ENCODE measurements around the gene STAT6.

The STAT6 gene

DNA sequence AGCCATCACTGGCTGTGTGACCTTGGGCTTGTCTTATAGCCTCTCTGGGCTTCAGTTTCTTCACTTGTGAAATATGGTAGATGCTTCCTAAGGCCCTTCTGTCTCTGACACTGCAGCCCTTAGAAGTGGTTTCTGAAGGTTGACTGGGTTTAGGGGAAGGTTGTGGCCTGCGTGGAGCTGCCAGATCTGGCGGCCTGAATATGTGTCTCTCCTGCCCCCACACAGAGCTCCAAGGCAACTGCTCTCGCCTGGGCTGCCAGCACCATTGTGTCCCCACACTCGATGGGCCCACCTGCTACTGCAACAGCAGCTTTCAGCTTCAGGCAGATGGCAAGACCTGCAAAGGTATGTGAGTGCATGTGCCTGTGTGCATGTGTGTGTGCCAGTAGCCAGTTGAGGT lies 32.3 kb upstream of the STAT6 start:
- no peak for DNase-seq

DNA sequence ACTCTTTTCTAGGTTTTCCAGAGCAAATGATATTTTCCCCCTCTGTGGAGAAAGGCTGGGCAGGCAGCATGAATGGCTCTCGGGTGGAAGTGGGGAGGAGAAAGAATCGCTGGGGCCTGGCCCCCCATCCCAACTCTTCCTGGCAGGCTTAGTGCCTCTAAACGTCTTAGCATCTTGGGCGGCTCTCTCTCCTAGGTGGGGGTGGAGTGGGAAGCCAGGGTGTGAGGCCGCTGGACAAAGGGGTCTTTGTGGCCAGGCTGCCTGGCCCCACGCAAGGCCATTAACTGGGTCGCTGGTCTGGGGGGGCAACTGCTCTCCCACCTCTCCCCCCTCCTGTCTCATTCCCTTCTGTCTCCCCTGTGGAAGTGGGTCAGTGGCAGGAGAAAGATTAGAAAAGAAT lies 31.6 kb upstream of the STAT6 start:
- DNase-seq, result no peak

DNA sequence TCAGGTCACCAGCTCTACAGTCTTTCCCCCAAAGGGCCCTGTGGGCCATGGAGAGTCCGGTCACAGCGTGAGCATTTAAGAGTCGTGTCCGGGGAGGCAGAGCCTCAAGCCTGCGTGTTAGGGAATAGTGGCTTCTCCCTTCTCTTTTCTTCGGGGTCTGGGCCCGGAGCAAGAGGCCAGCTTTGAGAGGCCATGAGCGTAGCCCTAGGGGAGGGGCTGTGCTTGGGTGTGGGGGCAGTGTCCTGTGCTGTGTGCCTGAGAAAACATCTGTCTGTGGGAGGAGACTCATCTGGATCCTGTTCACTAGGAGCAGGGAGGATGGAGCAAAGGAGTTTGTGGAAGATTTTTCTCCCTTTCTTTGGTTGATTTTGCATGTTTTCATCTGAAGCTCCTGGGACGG lies 31.0 kb upstream of the STAT6 start:
- no peak for DNase-seq

DNA sequence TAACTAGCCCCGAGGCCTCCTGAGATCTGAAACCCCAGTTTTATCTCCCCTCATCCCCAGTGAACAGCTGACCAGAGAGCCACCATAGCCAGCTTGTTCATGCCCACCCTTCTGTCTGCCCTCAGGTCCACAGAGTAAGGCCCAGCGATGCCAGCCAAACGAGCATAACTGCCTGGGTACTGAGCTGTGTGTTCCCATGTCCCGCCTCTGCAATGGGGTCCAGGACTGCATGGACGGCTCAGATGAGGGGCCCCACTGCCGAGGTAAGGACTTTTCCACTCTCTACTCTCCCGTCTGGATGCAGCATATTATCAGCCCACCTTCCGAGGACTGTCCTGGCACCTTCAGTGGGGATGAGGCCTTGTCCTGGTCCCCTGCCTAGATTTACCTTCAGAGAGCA lies 30.1 kb upstream of the STAT6 start:
- DNase-seq, result no peak

DNA sequence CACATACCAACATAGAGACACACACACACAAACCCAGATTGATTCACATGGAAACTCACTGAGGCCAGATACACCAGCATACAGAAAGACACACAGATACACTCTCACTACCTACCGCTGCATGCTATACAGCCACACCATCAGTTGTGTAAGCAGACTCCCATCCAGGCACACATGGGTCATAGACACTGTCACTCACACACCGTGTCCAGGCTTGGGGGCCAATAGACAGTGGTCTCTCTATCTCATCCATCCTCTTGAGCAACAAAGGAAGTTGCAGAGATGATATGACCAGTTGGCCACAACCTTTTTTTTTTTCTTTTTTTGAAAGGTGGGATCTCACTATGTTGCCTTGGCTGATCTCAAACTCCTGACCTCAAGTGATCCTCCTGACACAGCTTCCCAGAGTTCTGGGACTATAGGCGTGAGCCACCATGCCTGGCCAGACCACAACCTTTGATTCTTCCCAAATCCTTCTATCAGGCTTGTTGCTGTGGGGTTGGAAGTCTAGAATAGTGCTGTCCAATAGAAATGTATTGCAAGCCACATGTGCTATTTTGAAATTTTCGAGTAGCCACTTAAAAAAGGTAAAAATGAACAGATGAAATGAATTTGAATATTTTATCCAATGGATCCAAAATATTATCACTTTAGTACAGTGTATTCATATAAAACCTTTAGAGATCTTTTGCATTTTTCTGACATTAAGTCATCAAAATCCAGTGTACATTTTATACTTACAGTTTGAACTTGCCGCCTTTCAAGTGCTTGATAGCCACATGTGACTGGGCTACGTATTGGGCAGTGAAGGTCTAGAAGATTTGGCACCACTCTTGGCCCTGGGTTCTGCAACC lies 28.9 kb upstream of the STAT6 start:
- no peak for DNase-seq

DNA sequence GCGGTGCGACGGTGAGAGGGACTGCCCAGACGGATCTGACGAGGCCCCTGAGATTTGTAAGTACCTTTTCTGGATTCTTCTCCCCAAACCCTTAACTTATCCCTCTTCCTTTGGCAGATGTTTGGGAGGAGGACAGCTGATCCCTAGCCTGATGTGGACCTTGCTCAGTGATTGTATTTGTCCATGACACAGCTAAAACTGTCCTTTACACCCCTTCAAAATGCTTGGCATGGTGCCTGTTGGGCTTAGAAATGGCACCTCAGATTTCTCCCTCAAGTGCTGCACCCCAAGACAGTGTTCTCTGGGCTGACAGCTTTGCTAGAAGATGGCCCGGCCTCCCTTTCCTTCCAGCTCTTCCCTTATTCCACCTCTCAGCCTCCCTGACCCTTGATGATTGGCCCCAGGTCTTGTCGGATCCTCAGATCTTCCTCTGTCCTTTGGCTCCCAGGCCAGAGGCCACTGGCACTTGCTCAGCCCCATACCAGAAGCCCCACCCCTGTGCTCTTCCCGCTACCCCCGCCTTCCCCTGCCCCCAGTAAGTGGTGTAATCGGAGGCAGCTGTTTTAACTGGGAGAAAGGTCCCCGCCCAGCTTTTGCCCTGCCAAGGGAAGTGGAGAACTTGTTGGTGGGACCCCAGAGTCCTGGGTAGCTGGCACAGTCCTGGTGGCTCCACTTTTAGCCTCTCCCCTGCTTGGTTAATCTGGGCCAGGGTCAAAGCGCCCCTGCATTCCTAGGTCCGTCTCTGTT lies 27.5 kb upstream of the STAT6 start:
- DNase-seq, result no peak

DNA sequence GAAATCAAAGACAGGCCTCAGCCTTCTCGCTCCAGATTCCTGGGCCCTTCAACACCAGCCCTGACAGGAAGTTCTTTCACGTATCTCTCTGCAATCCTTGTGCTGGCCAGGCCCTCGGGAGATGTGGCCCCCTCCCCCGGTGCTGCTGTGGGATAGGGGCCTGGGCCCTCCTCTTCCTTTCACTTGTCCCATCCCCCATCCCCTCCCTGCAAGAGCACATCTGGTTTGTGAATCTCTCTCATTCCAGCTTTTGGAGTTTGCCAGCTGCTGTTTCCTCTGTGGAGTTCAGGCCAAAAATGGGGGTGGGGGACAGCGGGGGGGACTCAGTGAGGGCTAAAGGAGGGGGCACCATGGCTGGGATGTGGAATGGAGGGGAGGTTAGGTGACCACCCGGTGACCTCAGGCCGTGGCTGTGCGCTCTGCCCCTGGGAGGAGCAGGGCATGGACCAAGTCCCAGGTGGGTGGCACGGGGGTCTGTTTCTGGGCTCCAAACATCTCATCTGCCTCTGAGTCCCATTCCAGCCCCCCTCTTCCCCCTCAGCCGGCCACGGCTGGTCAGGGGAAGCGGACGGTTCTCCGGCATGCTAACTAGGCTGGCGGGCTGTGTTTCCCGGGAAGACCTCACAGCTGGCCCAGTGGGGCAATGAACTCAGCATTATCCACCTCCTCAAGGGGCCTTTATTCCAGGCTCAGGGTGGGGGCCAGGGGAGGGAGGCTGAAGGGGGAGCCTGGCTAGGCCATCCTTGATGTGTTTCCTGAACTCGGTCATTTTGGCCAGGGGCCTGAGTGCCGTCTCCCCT lies 24.6 kb upstream of the STAT6 start:
- DNase-seq, result no peak

DNA sequence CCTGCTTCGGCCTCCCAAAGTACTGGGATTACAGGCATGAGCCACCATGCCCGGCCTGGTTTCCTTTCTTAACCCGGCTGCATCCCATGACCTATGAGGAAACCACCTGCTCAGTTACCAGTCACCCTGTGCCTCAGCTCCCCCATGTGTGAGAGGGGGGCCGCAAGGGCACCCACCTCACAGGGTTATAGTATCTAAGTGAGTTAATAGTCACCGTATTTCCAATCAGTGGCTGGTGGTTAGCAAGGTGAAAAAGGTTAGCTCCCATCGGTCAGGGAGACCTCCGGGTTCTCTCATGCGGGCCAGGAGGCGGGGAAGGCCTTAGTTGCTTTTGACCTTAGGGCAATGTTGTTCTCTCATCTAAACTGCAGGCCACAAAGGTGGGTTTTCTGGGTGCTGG lies 23.8 kb upstream of the STAT6 start:
- no peak for DNase-seq

DNA sequence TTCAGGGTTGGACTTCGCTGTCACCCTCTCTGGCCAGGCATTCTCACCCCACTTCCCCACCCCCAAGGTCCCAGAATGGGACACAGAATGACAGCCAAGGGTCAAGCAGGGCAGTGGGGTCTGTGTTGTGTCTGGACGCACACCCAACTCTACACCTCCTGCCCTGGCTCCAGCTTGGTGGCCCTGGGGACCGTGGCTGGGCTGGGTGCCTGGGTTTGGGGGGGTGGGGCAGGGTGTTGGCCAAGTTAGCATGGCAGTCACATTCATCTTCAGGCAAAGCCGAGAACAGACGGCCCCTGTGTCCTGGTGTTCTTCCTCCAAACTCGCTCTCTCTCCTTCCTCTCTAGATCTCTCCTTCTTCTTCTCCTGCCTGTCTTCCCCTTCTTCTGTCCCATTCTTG lies 22.8 kb upstream of the STAT6 start:
- no peak for DNase-seq

DNA sequence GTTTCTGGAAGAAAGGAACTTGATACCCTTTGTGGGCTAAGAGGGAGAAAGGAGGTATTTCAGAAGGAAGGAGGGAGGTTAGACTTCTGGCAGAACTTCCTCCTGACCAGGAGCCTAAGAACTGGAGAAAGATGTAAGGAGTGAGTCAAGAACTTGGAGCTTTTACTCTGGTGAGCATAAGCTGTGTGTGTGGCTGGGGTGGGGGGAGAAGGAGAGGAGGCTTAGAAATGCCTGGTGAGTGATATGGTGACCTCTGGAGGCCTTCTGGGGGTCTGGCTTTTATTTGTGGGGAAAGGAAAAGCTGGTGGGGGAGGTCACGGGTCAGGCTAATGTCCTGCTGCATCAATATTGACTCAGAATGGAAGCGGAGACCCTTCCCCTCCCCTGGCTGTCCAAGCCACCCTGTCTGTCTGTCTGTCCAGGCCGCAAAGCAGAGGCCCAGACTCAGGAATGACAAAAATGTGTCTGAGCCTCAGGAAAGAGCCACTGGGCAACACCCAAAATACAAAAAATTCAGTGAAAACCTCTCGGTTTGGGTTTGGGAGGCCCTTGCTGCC lies 21.9 kb upstream of the STAT6 start:
- DNase-seq, result no peak

DNA sequence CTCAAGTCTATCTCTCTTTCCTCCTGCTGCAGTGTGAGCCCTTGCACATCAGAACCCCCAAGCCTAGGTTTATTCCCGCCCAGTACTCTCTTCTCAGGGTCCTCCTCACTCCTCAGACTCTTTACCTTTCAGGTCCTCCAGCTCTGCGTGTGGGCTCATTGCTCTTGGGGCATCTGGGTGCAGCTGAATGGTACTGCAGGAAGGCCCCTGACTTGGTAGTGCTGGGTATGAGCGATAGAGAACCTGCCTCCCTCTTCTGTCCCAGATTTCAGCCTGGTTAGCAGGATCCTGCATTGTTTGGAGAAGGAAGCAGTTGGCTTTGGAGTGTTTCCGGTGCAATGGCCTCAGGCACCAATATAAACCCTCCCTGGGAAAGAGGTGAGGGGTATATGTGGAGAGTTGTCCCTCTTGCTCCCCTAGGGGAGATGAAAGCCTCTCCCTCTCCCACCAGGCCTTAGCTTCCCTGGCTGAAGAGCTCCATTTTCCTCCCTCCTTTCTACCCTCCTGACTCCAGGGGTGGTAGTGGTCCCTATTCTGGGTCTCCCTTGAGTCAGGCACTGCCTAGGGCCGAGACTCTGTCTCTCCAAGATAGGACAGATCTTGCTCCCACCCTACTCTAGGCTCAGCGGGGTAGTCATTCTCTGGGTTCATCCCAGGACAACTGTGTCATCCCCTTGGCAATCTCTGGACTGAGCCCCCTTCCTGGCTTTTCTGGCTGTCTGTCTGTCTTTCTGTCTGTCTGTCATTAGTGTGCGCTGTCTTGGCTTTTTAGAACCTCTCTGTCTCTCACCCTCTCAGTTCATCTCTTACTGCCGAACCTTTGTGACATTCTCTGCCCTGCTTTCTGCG lies 21.0 kb upstream of the STAT6 start:
- no peak for DNase-seq

DNA sequence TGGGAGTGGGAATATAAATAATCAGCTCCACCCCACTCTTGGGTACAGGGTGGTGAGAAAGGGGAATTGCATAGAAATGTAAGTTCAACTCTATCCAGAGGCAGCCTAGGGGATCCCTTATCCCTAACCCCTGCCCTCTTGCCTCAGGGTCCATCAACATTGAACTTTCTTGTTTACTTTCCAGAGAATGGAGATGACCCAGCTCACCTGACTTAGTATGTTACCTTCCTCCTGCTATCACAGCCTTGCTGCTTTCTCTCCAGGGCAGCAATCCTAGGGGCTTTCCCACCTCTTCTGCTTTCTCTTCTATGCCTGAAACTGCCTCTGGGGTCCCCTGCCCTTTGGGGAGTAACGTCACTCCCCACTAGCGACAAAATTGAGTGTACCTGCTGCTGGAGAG lies 19.8 kb upstream of the STAT6 start:
- no peak for DNase-seq

DNA sequence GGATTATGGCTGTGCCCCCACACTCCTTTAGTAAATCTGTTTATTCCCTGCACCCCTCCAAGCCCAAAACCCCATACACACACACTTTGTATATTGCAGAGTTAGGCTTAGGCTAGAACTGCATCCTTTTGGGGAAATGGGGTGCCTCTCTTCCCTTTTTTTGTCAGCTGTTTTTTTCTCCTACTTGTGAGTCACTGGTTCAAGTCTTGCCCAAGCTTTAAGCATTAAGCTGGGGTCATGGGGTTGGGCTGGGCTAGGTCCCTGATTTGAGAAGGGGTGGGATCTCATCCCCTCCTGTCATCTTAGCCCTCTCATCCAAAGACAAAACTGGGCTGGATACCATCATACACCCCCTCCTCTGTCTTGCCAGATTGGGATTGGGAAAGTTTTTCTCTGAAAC lies 18.7 kb upstream of the STAT6 start:
- no peak for DNase-seq

DNA sequence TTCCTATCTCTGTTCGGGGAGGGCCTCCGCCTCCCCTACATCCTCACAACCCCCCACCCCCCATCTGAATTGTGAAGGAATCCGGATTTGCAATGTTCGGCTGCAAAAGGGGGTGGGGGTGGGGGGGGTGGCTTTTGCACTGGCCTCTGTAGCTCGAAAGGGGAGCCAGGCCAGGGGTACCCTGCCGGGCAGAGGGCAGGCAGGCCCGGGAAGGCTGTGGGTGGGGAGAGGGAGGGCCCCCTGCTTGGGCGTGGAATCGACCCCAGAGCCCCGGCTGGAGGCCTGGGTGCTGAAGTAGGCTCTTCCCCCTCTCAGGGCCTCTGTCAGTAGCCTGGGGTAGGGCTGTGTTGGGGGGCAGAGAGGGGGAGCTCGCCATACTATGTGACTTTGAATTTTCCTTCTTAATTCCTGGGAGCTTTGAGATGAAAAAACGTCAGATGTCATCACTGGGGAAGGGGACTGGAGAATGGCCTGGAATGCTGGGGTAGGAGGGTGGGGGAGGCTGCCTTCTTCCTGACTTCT lies 18.2 kb upstream of the STAT6 start:
- no peak for DNase-seq

DNA sequence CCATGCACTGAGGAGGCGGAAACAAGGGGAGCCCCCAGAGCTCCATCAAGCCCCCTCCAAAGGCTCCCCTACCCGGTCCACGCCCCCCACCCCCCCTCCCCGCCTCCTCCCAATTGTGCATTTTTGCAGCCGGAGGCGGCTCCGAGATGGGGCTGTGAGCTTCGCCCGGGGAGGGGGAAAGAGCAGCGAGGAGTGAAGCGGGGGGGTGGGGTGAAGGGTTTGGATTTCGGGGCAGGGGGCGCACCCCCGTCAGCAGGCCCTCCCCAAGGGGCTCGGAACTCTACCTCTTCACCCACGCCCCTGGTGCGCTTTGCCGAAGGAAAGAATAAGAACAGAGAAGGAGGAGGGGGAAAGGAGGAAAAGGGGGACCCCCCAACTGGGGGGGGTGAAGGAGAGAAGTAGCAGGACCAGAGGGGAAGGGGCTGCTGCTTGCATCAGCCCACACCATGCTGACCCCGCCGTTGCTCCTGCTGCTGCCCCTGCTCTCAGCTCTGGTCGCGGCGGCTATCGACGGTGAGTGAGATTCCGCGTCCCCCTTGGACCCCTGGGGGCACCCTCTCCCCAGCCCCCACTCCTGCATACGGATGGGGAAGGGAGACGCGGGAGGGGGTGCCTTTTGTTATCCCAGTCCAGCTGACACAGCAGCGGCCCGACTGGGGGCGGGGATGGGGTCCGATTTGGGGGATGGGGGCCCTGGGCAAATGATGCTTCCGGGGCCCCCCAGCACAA lies 17.5 kb upstream of the STAT6 start:
- DNase-seq, result no peak

DNA sequence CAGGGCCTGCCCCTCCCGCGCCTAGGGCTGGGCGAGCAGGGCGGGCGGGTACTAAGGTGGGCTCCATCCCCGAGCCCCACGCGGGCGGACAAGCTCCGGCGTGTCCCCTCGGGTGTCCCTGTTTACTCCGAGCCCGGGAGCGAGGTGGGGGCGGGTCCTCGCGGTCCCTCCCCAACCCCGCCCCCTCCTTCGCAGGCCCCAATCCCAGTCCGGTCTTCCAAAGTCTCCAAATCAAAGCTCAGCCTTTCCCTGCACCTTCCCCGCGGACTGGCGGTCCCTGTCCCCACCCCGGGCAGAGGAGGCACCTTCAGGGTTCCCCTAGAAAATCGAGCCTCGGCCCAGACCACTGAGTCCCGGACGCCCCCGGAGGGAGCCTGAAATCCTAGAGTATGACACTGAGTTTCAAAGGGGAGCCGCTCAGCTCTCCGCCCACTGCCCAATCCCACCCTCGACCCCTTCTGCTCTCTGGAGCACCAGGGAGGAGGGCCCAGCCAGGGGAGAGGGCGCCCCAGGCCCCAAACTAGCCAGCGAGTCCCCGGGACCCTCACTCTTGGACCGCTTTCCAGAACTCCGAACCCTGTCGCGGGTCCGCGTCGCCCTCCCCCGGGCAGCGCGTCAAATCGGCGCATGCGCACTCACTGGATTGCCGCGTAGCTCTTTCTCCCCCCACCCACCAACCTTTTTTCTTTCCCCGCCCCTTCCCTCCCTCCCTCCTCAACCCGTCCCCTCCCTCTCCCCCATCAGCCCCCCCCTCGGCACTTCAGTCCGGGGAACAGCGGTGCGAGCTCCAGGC lies 16.8 kb upstream of the STAT6 start, which contains the start of gene LRP1:
LRP1 (plus strand) TSS at position 758 of the 793 bp plus-strand sequence. CDS start 482 bp downstream, outside the sequence.
- DNase-seq, result peak; percentile 59

DNA sequence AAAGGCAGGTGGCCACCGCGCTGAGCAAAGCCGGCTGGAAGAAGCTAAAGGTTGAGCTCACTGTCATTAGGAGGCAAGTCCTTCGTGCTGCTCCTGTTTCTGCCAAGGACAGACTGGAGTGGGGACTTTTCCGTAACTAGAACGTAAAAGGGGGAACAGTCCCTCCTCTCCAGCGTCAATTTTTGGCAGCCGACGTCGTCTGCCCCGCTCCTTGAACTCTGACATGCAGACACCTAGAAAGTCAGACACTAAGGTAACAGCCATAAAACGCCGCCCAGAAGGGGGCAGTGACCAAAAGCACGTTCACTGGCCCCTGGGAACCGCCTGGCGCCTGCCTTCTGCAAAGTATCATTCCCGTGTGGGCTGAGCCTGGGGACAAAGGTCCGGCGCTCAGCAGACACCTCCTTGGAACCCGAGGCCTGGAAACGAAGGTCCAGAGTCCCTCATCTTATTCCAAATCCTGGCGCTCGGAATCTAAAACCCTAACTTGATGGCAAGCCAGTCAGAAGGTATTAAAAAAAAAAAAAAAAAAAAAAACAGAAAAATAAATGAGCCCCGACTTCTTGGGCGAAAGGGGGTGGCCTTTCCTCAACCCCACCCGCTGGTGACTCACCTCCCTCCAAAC lies 16.1 kb upstream of the STAT6 start:
- DNase-seq, result no peak

DNA sequence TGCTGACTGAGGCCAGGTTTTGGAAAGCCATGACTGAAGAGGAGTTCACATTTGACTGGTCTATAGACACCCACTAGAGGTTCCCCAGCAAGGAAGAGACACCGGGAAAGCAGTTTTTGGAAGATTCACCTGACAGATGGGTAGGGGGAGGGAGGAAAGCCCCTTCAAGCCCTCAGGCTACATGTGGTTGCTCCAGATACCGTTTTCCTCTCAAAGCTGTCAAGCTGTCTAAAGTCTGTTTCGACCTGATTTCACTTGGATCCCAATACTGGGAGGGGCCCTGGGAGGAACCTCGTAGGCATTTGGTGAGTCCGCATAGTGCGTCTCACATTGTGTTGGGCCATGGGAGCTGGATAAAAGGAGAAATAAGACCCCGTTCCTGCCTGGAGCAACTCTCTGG lies 15.4 kb upstream of the STAT6 start:
- no peak for DNase-seq

DNA sequence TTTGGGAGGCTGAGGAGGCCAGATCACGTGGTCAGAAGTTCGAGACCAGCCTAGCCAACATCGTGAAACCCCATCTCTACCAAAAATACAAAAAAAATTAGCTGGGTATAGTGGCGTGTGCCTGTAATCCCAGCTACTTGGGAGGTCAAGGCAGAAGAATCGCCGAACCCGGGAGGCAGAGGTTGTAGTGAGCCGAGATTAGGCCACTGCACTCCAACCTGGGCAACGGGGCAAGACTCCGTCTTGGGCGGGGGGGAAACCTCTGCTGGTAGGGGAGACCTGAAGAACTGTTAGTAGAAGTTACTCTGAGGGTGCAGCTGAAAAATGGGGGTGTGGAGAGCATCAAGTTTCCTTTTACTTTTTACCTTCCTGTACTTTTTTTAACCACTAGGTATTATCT lies 14.9 kb upstream of the STAT6 start:
- DNase-seq, result no peak
